ENCODE results near the gene TPM3. TPM values are rescaled to one million over a fixed set of nuclear protein-coding genes. Genes with fewer than 3 reads are reported as not detected.
"Not testable (repeated sequence)": the region's sequence is repeated elsewhere in the genome, so short reads cannot be mapped to it uniquely, and the experiment has no call there.

The TPM3 gene
- total RNA-seq, 4 donors from 2014 or later, result 227 to 352 (median 298) TPM

DNA sequence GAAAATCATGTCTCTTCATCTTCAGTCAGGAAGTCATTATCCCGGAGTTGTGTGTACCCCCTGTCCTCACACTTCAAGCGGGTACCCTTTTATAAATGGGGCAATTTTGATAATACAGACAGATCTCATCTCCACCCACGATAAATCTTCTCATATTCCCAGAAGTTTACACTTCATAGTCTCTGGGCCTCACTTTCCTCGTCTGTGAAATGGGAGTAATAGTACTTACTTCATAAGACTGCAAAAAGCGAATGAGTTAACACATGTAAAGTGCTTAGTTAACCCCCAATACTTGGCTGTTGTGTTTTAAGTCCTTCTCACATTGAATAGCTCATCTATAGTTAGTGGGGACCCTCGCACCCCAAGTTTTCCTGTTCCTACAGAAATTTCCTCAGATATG, 37.8 kb downstream of the TPM3 start:
- intact Hi-C loops (cut with DNase I), result no loop called here
- no peak overlapping the region for H3K4me3 ChIP-seq (replicated peaks in 1 of 3)
- peaks cover 6 to 11% of the 10 kb centered on the region in 2 donors for H3K36me3 ChIP-seq
- H3K9me3 ChIP-seq, result no peaks in the 10 kb centered on the region
- H3K27ac ChIP-seq, result peak overlapping the region in 2 of 3 donors; percentile 81 to 85
- no peaks in the 10 kb centered on the region for H3K27me3 ChIP-seq
- TF ChIP-seq POLR2A (IDR thresholded peaks at IDR 0.05), result no peak
- TF ChIP-seq, protein P1, sequence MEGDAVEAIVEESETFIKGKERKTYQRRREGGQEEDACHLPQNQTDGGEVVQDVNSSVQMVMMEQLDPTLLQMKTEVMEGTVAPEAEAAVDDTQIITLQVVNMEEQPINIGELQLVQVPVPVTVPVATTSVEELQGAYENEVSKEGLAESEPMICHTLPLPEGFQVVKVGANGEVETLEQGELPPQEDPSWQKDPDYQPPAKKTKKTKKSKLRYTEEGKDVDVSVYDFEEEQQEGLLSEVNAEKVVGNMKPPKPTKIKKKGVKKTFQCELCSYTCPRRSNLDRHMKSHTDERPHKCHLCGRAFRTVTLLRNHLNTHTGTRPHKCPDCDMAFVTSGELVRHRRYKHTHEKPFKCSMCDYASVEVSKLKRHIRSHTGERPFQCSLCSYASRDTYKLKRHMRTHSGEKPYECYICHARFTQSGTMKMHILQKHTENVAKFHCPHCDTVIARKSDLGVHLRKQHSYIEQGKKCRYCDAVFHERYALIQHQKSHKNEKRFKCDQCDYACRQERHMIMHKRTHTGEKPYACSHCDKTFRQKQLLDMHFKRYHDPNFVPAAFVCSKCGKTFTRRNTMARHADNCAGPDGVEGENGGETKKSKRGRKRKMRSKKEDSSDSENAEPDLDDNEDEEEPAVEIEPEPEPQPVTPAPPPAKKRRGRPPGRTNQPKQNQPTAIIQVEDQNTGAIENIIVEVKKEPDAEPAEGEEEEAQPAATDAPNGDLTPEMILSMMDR (IDR thresholded peaks at IDR 0.05), result no peak
- peaks cover 14 to 27% of the 10 kb centered on the region in 2 donors for H3K4me1 ChIP-seq
- WGBS, 2 donors, result 96 to 97% methylated on average over 6 of the region's 6 CpGs
- DNase-seq, result no peak

DNA sequence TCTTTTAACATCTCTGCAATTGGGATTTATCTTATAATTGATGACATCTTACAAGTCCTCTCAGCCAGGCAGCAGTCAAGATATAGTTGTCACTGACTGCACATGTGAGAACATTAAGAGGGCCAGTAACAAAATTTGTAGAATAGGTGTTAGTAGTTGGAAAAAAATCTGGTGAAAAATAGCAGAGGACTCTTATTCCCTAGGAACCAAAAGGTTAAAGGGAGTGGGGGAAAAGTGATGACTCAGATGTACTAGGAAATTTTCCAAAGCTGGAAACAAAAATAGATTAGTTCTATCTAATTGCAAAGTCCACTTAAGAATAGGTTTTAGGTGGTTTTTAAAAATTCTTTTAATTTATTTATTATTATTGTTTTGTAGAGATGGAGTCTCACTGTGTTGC, 40.6 kb downstream of the TPM3 start:
- Histone ChIP-seq H3K27ac (no peak overlapping the region), H3K9me3 (no peaks in the 10 kb centered on the region), H3K27me3 (no peaks in the 10 kb centered on the region), H3K4me1 (peaks cover 14 to 27% of the 10 kb centered on the region in 2 donors), H3K4me3 (replicated peaks in 1 of 3) (no peak overlapping the region), H3K36me3 (no peaks in the 10 kb centered on the region)
- intact Hi-C loops (cut with DNase I), result no loop called here
- TF ChIP-seq, protein P1 (IDR thresholded peaks at IDR 0.05), result no peak
- TF ChIP-seq POLR2A (IDR thresholded peaks at IDR 0.05), result no peak
- no peak for DNase-seq

DNA sequence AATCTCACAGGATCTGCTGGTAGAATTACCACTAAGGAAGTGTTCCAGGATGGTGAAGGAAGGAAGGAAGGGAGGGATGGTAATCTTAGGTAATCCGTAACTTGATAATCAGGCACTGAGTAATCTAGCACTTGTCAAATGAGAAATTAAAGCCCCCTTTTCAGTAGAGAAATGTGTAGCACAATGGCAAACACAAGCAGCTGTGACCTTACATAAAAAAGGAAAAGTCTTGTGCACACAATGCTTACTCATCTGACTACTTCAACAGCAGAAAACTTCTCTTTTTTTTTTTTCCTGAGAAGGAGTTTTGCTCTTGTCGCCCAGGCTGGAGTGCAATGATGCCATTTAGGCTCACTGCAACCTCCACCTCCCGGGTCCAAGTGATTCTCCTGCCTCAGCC, 43.1 kb downstream of the TPM3 start:
- H3K4me3 ChIP-seq (replicated peaks in 1 of 3), result no peak overlapping the region
- no peaks in the 10 kb centered on the region for H3K36me3 ChIP-seq
- intact Hi-C loops (cut with DNase I), result no loop called here
- H3K9me3 ChIP-seq, result no peaks in the 10 kb centered on the region
- no peak for TF ChIP-seq POLR2A (IDR thresholded peaks at IDR 0.05)
- TF ChIP-seq, protein P1 (IDR thresholded peaks at IDR 0.05), result no peak
- WGBS, 2 donors, result 70 to 85% methylated on average over 3 of the region's 3 CpGs
- no peak for DNase-seq
- H3K27ac ChIP-seq, result no peak overlapping the region
- no peaks in the 10 kb centered on the region for H3K27me3 ChIP-seq
- H3K4me1 ChIP-seq, result peaks cover 0 to 4% of the 10 kb centered on the region in 2 donors

DNA sequence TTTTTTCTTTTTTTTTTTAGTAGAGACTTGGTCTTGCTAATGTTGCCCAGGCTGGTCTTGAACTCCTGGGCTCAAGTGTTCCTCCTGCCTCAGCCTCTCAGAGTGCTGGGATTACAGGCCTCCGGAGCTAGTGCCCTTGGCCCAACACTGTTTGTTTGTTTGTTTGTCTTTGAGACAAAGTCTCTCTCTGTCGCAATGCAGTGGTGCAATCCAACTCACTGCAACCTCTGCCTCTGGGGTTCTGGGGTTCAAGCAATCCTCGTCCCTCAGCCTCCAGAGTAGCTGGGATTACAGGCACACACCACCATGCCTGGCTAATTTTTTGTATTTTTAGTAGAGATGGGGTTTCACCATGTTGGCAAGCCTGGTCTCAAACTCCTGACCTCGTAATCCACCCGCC, 44.4 kb downstream of the TPM3 start:
- WGBS, 2 donors, result 82 to 91% methylated on average over 5 of the region's 5 CpGs
- H3K36me3 ChIP-seq; DNase-seq; H3K9me3 ChIP-seq; H3K4me1 ChIP-seq; intact Hi-C loops (cut with DNase I); H3K4me3 ChIP-seq (replicated peaks in 1 of 3); H3K27me3 ChIP-seq; H3K27ac ChIP-seq: not testable (repeated sequence)

DNA sequence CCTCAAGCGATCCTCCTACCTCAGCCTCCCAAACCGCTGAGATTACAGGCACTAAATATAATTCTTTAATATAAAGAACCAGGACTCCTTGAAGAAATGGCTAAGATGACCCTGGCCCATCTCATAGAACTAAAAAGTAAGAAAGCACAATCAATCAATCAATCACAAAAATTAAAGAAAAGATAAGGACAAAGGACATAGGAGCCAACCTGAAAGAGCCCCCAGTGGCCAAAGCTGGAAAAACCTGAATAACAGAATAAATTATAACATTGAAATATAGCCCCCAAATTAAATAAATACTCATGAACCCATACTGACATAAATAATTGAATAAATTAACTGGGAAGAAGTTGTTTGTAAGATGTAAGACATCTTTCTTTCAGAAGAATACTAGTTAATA, 45.9 kb downstream of the TPM3 start:
- no peak for TF ChIP-seq POLR2A (IDR thresholded peaks at IDR 0.05)
- TF ChIP-seq, protein P1 (IDR thresholded peaks at IDR 0.05), result peak in 4 of 6 experiments; percentile 12 to 42 (median 20)
- Histone ChIP-seq H3K27me3 (no peaks in the 10 kb centered on the region), H3K4me1 (no peaks in the 10 kb centered on the region), H3K4me3 (replicated peaks in 1 of 3) (no peak overlapping the region), H3K36me3 (no peaks in the 10 kb centered on the region), H3K9me3 (no peaks in the 10 kb centered on the region), H3K27ac (no peak overlapping the region)
- WGBS, 2 donors, result 95 to 98% methylated on average over 2 of the region's 2 CpGs
- no peak for DNase-seq
- intact Hi-C loops (cut with DNase I), result no loop called here

DNA sequence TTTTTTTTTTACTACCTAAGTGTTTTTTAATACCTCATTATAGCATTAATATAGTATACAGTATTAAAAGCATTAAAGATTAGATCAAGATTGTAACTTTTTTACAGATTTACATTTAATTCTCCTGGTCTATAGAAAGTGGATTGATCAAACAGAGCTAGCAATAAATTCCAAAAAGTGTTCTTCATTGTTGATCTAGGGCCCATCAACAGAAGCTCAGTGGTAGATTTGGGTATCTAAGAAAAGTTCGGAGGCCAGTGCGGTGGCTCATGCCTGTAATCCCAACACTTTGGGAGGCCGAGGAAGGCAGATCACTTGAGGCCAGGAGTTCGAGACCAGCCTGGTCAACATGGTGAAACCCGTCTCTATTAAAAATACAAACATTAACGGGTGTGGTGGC, 49.5 kb downstream of the TPM3 start:
- no peaks in the 10 kb centered on the region for H3K4me1 ChIP-seq
- DNase-seq, result no peak
- H3K27me3 ChIP-seq, result no peaks in the 10 kb centered on the region
- H3K9me3 ChIP-seq, result no peaks in the 10 kb centered on the region
- no peak overlapping the region for H3K4me3 ChIP-seq (replicated peaks in 1 of 3)
- 89 to 91% methylated on average over 6 of the region's 6 CpGs for WGBS, 2 donors
- intact Hi-C loops (cut with DNase I), result no loop called here
- TF ChIP-seq, protein P1 (IDR thresholded peaks at IDR 0.05), result no peak
- no peak for TF ChIP-seq POLR2A (IDR thresholded peaks at IDR 0.05)
- no peak overlapping the region for H3K27ac ChIP-seq
- H3K36me3 ChIP-seq, result no peaks in the 10 kb centered on the region
